CD4-positive, alpha-beta T cell treated with Interleukin-15 for 4 hours (primary cell): ENCODE data around the gene DNAJB13.
A peak's percentile ranks its signal among the peaks of the same experiment; 100 is the strongest.
"Not testable (repeated sequence)": the region's sequence is repeated elsewhere in the genome, so short reads cannot be mapped to it uniquely, and the experiment has no call there.

Source experiments
- DNase-seq: peaks from one replicate; pipeline ENCODE4 v3.0.0-alpha.2; 2020; ENCODE audit warnings: low spot score

DNAJB13 gene

DNA sequence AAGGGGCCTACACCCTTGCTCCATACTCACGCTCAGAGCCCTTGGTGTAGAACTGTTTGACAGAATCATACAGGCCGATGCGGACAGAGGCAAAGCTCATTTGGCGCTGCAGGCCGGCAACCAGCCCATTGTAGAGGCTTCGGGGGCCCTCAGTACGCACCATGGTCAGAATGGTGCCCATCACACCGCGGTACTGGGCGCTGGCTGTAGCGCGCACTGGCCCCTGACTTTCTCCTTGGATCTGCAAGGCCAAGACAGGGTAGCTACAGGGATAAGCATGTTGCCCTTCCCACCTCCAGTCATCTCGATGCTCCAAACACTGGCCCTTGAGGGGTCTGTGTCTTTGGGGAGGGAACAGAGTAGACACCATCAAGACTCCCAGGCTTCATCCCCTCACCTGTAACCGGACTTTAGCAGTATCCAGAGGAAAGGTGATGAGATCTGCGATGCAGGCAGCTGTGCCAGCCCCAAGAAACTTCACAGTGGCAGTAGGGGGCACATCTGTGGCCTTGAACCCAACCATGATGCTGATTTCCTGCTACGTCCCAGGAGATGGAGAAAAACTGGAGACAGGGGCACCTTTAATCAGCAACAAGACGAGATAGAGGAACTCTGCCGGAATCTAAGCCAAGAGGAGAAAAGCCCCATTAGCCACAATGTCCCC is 27.2 kb downstream of the DNAJB13 start:
- DNase-seq = no peak

DNA sequence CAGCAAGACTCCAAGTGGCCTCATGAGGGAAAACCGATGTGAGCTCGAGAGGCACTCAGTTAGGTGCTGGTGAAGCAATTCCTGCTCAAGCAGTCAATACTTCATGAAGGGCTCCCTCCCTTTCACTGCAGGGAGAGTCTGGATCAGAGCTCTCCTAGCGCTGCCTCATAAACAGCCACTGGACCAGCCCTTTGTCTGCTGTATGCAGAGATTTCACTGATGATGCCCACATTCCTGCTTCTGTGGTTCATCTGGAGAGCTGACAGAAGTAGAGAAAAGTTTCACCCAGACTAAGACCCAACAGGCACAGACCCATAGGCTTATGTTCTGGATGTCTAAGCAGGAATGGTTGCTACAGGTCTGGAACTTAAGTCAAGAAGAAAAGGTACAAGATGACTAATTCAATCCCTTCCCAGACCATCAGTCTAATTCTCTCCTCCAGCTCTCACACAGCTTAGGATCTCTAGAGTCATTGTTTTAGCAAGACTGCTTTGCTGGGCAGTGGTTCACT is 27.8 kb downstream of the DNAJB13 start:
- DNase-seq = no peak

DNA sequence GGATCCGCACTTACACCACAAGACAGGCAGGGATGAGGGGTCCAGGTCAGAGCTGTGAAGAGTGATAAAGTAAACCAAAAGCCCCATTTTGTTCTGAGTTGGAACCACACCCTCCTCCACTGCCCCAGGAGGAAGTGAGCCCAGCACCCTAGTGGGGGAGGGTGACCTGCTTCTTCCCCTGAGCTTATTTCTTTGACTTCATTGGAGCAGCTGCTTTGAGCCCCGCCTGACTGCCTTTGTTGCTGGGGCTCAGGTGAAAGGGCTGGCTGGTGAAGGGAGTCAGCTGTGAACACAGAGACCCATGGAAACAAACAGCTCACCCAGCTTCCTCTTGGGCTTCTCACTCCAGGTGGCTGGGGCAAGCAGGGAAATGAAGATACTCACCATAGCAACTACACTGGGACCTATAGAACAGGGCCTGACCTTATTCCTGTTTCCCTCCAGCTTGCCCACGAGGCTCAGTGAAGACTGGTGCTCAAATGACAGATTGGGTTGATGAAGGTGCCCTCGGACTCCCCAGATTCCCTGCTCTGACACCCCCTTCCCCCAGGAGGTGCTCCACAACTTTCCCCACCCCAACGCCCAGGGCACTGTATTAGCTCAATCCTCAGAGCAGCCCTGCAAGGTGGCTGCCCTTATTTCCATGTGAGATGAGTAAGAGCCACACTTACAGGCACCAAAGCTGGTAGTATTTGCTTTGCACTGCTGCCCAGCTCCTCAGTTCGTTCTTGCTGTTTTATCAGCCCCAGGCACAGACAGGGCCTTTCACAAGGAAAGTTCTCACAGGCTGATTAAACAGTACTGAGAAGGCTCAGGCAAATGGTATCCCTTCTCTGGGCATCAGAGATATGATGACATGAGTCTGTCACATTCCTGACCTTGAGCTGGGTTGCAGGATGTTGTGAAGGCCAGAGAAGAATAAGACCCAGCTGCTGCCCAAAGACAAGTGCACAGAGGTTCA is 29.5 kb downstream of the DNAJB13 start:
- peak; percentile 89 for DNase-seq

DNA sequence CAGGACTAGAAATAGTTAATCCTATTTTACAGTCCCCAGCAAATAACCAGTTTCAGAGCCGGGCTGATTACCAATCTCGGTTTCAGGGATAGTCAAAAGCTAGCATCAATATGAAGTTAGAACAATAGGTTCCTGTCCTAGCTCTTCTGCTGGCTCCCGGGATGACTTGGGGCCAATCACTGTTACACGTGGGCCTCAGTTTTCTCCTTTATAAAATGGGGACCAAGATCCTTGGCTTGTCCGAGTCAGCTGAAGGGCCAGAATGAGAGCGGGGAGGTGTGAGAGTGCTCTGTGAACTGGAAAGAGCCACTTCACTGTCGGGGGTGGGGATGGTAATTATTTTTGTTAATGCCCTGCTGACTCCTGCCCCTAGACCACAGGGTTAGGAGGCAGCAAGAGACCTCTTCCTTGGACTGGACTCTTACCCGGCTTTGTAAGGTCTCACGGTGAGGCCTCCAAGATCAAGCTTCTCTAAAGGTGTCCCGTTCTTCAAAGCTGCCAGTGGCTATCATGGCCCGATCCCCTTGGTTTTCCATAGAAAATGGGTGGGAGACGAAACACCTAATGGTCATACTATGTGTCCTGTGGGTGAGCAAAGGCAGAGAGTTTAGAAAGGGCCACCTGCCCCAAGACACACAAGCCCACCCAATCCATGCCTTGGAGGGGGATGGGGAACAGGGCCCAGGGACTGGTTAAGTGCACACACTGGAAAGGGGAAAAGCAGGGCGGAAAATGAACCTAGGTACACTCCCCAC is 30.4 kb downstream of the DNAJB13 start:
- DNase-seq = no peak

DNA sequence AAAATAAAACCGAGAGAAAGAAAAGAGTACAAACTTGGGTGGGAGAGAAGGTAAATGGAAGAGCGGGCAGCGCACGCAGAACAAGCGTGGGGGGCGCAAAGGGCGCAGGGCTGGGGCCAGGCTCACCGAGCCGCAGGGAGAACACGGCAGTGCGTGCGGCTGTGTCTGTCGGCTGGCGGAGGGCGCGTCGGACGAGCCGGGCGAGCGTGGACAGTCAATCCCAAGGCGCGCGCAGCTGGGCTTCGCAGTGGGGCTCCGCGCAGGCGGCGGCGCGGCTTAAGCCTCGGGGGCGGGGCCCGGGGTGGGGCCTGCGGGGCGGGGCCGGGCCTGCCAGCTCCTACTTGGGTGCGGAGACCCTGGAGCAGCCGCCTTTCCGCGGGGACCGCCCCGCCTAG is 31.8 kb downstream of the DNAJB13 start, which contains the start of gene UCP2:
UCP2 (minus strand) TSS at position 249 of the 395 bp plus-strand sequence. CDS start 4,465 bp downstream, outside the sequence.
- peak; percentile 91 for DNase-seq

DNA sequence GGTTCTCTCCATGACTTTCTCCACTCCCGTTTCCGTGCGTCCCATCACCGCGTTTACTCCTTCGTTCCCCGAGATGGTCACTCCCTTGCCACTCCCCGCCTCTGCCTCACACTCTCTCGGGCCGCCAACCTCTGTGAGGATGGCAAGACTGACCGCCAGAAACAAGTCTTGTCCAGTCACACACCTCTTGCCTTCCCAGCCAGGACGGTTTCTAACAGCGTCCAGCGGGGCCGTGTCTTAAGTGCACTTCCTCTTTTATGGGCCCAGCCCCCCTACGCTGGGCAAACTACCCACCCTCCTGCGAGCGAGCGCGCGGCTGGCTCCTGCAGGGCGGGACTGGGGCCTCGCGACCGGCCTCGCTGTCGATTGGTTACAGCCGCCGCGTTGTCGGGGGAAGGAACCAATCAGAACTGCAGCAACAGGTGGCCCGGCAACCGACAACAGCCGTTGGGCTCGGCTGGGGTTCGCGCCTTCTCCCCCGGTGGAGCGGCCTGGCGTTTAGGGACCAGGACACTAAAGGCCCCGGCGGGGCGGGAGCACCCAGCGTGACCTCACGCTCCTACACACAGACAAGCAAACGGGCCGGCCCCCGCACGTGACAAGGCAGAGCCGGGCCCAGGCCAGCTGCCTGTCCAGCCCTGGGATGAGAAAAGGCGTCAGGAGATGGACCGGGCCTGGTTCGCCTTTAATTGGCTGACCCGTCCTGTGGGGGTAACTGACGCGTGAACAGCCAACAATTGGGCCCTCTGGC is 32.3 kb downstream of the DNAJB13 start:
- DNase-seq = peak; percentile 95

DNA sequence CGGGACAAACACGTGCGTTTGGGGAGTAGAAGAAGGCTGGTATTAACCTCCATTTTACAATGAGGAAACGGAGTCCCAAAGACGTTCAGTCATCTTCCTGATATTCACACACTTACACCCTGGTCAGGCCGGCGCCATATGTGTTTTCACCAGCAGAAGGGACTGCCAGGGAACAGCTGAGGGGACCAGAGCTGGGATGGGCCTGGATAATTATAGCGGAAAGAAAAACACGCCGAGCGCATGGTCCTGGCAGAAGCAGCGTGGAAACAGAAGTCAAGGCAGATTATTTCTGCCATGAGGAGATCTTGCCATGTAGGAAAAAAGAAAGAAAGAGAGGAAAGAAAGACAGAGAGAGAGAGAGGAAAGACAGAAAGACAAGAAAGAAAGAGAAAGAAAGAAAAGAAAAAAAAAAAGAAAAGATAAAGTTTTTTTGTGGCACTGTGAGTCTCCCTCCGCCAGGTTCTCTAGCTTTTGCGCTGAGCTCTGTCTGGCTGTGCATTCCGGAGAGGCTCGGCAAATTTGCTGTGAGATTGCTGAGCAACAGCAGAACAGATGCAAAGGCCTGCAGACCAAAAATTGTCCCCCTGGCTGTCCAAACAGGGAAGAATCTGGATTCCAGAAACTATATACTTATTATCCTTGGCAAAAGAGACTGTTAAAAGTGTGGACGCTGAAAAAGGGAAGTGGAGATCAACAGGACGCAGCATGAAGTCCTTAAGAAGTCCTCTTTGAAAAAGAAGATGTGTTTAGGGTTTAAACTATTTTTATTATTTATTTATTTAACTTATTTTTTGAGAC is 33.1 kb downstream of the DNAJB13 start:
- no peak for DNase-seq

DNA sequence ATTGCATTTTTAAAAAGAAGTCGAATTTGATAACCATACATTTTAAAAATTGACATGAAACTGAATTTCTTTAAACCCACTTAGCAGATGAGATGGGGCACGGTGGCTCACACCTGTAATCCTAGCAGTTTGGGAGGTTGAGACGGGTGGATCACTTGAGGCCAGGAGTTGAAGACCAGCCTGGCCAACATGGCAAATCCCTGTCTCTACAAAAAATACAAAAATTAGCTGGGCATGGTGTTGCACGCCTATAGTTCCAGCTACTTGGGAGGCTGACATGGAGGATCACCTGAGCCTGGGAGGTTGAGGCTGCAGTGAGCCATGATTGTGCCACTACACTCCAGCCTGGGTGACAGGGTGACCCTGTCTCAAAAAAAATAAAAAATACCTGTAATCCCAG is 34.8 kb downstream of the DNAJB13 start:
- not testable (repeated sequence) for DNase-seq

DNA sequence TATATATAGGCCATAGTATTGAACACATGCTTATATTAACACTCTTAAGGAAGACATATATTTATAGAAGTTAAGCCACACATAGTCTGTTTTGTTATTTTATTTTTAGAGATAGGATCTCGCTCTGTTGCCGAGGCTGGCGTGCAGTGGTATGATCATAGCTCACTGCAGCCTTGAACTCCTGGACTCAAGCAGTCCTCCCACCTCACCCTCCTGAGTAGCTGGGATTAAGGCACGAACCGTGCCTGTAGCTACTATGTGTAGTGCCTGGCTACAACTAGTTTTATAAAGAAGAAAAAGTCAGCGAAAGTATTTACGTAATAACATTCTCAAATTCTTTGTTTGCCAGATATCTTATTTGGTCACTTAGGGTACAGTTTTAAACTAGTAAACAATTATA is 37.4 kb downstream of the DNAJB13 start:
- no peak for DNase-seq

DNA sequence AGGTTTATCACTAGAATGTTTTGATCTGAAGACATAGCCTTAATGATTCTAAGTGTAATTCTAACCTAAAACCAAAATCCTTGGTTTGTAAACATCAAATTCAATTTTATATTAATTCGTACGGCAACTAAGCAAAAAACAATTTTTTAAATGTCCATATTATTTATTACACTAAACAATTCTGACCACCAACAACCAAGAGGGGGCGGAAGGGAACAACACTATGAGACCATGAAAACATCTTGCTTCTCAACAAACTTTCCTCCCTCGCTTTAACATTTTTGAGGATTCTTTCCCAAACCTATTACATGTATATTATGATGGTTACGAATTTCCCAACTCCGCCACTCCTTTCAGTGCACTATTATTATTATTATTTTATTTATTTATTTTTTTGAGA is 38.3 kb downstream of the DNAJB13 start:
- no peak for DNase-seq

DNA sequence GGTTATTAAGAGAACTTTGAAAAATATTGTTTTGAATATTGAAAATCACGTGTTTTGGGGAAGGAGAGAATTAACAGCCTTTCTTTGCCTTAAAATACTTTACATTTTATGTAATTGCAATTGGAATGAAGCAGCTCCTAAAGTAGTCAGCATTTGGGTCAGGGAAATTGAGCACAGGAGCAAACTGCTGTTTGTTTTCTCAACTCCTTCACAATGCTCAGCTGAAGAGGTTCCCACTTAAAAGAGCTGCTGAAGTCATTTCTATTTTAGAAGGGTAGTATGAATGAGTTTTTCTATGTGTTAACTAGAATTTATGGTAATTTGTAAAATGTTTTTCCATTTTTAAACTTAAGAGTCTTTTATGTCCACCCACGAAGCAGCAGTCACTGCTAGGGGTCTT is 39.9 kb downstream of the DNAJB13 start:
- DNase-seq = no peak

DNA sequence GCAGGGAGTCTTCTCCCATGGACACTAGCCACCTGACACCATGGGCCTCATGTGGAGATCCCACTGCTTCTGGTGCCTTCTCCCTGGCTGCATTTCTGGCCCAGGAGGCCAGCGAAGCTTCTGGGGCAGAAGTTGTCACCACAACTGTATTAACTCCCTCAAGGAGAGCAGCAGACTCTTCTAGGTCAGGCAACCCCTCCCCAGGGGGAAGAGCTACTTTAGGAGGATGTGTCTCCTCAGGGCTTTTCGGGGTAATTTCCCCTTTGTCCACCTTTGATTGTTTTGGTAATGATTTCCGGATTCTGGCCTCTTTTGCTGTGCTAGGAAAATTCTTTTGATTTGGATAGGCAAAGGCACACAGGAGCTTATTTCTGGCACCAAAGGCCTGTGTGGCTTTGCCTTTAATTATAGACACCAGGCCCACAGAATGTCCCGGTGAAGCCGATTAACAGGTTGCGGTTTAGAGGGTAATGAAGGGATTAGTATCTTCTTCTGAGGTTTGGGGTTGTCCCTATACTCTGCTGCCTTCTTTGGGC is 40.7 kb downstream of the DNAJB13 start:
- peak; percentile 31 for DNase-seq

DNA sequence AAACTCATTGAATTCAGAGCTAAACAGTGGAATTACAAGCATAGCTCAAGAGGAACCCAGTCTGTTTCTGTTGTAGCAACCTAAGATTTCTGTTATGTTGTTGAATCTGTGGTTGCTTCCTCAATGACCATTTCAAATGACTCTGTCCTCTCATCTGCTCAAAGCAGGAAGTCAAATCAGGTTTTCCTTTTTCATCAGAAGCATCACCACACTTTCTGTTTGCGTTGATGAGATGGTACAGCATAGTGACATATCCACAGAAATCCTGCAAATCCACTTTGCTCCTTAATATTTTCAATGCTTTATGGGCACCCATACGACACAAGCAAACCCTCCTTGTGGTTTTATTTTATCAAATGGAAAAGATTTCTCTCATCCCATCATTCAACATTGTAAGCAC is 44.4 kb downstream of the DNAJB13 start:
- peak; percentile 85 for DNase-seq

DNA sequence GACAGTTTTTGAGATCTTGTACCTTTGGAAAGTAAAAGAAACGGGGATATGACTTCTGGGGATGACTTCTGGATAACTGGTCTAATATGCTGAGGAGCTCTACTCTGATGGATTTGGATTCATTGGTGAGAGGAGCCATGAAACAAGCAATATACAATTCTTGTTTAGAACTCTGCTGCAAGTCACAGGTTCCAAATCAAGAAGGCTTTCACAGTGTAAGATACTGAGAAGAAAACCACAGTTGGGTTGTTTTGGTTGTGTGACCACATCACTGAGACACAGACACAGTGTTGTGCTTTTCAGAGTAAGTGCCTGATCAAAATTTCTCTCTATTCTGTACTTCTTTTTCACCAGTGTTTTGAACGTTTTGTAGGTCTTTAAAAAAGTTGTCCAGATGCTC is 44.9 kb downstream of the DNAJB13 start:
- peak; percentile 85 for DNase-seq

DNA sequence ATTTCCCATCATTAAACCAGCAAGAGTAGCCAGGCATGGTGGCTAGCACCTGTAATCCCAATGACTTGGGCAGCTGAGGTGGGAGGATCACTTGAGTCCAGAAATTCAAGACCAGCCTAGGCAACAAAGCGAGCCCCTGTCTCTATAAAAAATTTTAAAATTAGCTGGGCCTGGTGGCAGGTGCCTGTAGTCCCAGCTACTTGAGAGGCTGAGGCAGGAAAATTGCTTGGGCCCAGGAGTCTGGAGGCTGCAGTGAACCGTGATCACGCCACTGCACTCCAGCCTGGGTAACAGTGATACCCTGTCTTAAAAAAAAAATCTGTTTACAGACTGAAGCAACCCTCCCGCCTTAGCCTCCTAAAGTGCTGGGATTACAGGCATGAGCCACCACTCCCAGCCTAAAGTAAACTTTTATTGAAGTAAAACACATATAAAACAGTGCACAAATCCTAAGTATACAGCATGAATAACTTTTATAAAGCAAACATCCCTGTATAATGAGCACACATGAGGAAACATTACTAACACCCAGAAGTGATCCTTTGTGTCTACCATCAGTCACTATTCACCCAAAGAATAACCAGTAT is 45.4 kb downstream of the DNAJB13 start:
- DNase-seq = no peak

DNA sequence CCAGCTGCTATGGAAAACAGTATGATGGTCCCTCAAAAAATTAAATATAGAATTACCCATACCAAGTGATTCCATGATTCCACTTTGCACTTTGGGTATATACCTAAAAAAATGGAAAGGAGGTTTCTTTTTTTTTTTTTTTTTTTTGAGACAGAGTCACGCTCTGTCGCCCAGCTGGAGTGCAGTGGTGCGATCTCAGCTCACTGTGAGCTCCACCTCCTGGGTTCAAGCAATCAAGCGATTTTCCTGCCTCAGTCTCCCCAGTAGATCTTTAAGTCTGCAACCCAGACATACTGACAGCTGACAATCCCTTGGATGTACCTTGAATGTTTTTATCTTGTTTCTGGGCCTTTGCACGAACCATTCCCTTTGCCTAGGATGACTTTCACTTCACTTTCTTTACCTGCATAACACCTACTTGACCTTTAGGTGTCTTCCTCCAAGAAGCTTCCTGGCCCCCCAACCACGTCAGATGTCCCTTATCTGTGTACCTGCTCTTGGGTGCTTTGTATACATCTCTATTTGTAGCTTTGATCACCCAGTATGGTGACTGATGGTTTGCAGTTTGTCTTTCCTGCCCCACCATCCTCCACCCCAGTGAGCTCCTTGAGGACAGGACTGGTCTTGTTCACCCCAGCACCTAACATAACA is 46.4 kb downstream of the DNAJB13 start:
- no peak for DNase-seq

DNA sequence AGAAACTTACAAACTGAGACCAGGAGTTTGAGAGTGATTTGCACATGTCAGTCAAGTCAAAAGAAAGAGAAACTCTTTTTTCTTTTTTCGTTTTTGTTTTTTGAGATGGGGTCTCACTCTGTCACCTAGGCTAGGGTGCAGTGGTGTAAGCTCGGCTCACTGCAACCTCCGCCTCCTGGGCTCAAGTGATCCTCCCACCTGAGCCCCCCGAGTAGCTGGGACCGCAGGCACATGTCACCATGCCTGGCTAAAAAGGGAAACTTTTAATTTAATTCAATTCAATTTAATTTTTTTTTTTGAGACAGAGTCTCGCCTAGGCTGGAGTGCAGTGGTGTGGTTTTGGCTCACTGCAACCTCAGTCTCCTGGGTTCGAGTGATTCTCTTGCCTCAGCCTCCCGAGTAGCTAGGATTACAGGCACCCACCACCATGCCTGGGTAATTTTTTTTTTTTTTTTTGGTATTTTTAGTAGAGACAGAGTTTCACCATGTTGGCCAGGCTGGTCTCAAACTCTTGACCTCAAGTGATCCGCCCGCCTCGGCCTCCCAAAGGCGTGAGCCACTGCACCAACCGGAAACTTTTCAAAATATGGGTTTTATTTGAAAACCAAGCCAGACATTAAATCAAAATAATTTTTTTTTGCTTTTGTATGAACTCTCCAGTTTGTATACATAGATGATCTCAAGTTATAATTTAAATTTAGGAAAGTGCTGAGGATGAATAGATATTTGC is 48.2 kb downstream of the DNAJB13 start:
- DNase-seq = no peak

DNA sequence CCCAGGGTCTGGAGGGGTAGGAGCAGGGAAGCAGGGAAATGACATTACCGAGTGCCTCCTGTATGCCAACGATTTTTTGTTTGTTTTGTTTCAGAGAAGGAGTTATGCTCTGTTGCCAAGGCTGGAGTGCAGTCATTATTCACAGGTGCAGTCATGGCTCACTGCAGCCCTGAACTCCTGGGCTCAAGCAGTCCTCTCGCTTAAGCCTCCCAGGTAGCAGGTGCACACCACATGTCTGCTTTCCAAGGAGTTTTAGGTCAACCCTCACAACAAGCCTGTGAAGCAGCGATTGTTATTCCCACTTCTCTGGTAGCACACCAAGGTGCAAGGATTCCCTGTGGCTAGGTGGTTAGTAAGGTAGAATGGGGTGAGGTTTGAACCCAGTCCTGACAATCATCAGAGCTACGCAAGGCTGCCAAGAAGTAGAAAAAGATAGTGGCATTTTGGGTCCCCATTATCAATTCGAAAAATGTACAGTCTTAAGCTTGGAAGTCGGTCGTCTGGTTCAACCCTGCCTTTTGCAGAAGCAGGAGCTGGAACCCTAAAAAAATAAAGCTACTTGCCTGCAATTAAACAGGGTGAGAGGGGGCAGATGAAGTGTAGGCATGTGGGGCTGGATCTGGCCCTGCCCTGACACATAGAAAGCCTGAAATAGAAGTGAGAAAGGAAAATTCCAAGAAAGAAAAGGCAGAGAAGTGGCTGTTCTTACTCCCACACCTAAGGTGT is 48.9 kb downstream of the DNAJB13 start:
- no peak for DNase-seq
